GM10266 (cell line): ENCODE results near the gene RGL2.
A peak's percentile ranks its signal among the peaks of the same experiment; 100 is the strongest.
"Not testable (repeated sequence)": the region's sequence is repeated elsewhere in the genome, so short reads cannot be mapped to it uniquely, and the experiment has no call there.

Experiments used
- DNase-seq: peaks from one replicate; pipeline ENCODE4 v3.0.0; 2012; ENCODE audit errors: extremely low spot score
- CTCF ChIP-seq: IDR thresholded peaks from 2 replicates; pipeline ENCODE4 v1.5.1; 2012; ENCODE audit warnings: mild to moderate bottlenecking, low read depth; ENCODE audit not compliant: control insufficient read depth, insufficient read depth; ENCODE audit errors: missing control alignments

The RGL2 gene

GRCh38 chr6:33288921-33289783 is 9.6 kb downstream of the RGL2 start, which contains the start of the genes PFDN6 and WDR46:
Gene PFDN6 (plus strand): TSS chr6:33289601. CDS start chr6:33289857, 256 bp downstream.
Gene WDR46 (minus strand): TSS chr6:33289239. CDS start chr6:33289170, 69 bp downstream.
- no peak for TF ChIP-seq CTCF
- peak; percentile 91 for DNase-seq

- no peak for DNase-seq
- no peak for TF ChIP-seq CTCF
These were observed 10.4 kb downstream of the RGL2 start for GRCh38 chr6:33288141-33288920.

GRCh38 chr6:33286946-33287914 is 11.5 kb downstream of the RGL2 start:
- TF ChIP-seq CTCF, result no peak
- DNase-seq, result no peak

- DNase-seq, result not testable (repeated sequence)
These were observed 13.5 kb downstream of the RGL2 start for GRCh38 chr6:33285214-33285613.

- TF ChIP-seq CTCF, result no peak
- no peak for DNase-seq
These were observed 18.2 kb downstream of the RGL2 start for GRCh38 chr6:33280539-33280938.

- peak; percentile 30 for TF ChIP-seq CTCF
- no peak for DNase-seq
These were observed 18.7 kb downstream of the RGL2 start for GRCh38 chr6:33279971-33280511.
